DOHH2 (cell line): Measurements from ENCODE around the gene SLC9A1.

Source experiments
- H3F3A ChIP-seq: fragments of 200-600 bp; sonication (generic), shearing (Covaris generic); 2 replicates; pipeline ENCODE4 v1.6.0; 2016; ENCODE audit warnings: antibody characterized with exemption, mild to moderate bottlenecking; ENCODE audit not compliant: control insufficient read depth, insufficient read depth
- H3K27ac ChIP-seq: fragments of 200-600 bp; sonication (generic); 2 replicates; pipeline ENCODE4 v1.5.1; 2014; ENCODE audit warnings: low read depth, mild to moderate bottlenecking, low read length, moderate library complexity
- H3K27me3 ChIP-seq: fragments of 200-600 bp; sonication (generic); 2 replicates; pipeline ENCODE4 v1.6.1; 2014; ENCODE audit warnings: mild to moderate bottlenecking, low read length, mixed read lengths; ENCODE audit not compliant: control insufficient read depth
- H3K36me3 ChIP-seq: fragments of 200-600 bp; sonication (generic); 2 replicates; pipeline ENCODE4 v1.6.1; 2014; ENCODE audit warnings: mild to moderate bottlenecking, low read length, moderate library complexity, mixed read lengths; ENCODE audit not compliant: control insufficient read depth
- H3K4me1 ChIP-seq: fragments of 200-600 bp; sonication (generic); 2 replicates; pipeline ENCODE4 v1.6.1; 2014; ENCODE audit warnings: mild to moderate bottlenecking, low read length, mixed read lengths; ENCODE audit not compliant: control insufficient read depth
- H3K4me2 ChIP-seq: fragments of 200-600 bp; sonication (generic); 2 replicates; pipeline ENCODE4 v1.6.0; 2014; ENCODE audit warnings: mild to moderate bottlenecking, low read length, moderate library complexity
- H3K4me3 ChIP-seq: fragments of 200-600 bp; sonication (generic); 2 replicates; pipeline ENCODE4 v1.5.1; 2014; ENCODE audit warnings: mild to moderate bottlenecking, low read length, mixed read lengths
- H3K79me2 ChIP-seq: fragments of 200-600 bp; sonication (generic); 2 replicates; pipeline ENCODE4 v1.6.1; 2014; ENCODE audit warnings: mild to moderate bottlenecking, low read length, mixed read lengths; ENCODE audit not compliant: control insufficient read depth
- H3K9me2 ChIP-seq: fragments of 200-600 bp; sonication (generic); replicated peaks from 2 replicates; pipeline ENCODE4 v1.6.1; 2014; ENCODE audit warnings: mild to moderate bottlenecking, low read length, mixed read lengths; ENCODE audit not compliant: control insufficient read depth
- H3K9me3 ChIP-seq: fragments of 200-600 bp; sonication (generic); 2 replicates; pipeline ENCODE4 v1.6.1; 2014; ENCODE audit warnings: antibody characterized with exemption, low read length, mixed read lengths; ENCODE audit not compliant: control insufficient read depth, insufficient read depth
- H4K20me1 ChIP-seq: fragments of 200-600 bp; sonication (generic); 2 replicates; pipeline ENCODE4 v1.6.0; 2014; ENCODE audit warnings: low read depth, mild to moderate bottlenecking, antibody characterized with exemption, low read length, moderate library complexity; ENCODE audit not compliant: control insufficient read depth, insufficient read depth
- EZH2phosphoT487 ChIP-seq: fragments of 200-600 bp; sonication (generic); IDR thresholded peaks from 2 replicates; pipeline ENCODE4 v1.6.1; 2017; ENCODE audit warnings: borderline replicate concordance, mild to moderate bottlenecking, antibody characterized with exemption, low read length, moderate library complexity, mixed read lengths
- TF ChIP-seq, protein P1 (sequence below): fragments of 200-600 bp; sonication (generic); IDR thresholded peaks from one replicate; pipeline ENCODE4 v1.5.1; 2014; ENCODE audit warnings: antibody characterized with exemption, mild to moderate bottlenecking, low read depth, low read length; ENCODE audit not compliant: poor library complexity, severe bottlenecking

The SLC9A1 gene

DNA sequence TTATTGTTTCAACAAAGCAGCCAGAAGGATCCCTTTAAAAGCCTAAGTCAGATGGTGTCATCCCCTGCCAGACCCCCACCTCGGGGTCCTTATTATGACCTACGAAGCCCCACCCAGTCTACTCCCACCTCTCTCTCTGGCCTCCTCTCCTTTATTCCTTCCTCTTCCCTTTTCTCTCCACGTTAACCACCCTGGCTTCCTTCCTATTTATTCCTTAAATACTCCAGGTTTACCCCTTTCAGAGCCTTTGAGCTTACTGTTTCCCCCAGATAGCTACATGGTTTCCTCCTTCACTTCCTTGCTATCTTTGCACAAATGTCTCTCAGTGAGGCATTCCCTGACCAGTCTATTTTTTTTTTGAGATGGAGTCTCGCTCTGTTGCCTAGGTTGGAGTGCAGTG lies 12.0 kb upstream of the SLC9A1 start:
- Histone ChIP-seq H3K4me2 (no peak overlapping the region), H3K36me3 (no peaks in the 10 kb centered on the region), H3K4me3 (no peak overlapping the region), H3K9me3 (no peaks in the 10 kb centered on the region), H3K79me2 (no peaks in the 10 kb centered on the region), H3K27me3 (no peaks in the 10 kb centered on the region), H4K20me1 (no peaks in the 10 kb centered on the region), H3K27ac (no peak overlapping the region), H3F3A (no peaks in the 10 kb centered on the region), H3K9me2 (no peaks in the 10 kb centered on the region), H3K4me1 (peaks cover 14% of the 10 kb centered on the region)
- no peak for TF ChIP-seq EZH2phosphoT487
- TF ChIP-seq, protein P1, sequence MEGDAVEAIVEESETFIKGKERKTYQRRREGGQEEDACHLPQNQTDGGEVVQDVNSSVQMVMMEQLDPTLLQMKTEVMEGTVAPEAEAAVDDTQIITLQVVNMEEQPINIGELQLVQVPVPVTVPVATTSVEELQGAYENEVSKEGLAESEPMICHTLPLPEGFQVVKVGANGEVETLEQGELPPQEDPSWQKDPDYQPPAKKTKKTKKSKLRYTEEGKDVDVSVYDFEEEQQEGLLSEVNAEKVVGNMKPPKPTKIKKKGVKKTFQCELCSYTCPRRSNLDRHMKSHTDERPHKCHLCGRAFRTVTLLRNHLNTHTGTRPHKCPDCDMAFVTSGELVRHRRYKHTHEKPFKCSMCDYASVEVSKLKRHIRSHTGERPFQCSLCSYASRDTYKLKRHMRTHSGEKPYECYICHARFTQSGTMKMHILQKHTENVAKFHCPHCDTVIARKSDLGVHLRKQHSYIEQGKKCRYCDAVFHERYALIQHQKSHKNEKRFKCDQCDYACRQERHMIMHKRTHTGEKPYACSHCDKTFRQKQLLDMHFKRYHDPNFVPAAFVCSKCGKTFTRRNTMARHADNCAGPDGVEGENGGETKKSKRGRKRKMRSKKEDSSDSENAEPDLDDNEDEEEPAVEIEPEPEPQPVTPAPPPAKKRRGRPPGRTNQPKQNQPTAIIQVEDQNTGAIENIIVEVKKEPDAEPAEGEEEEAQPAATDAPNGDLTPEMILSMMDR = no peak

DNA sequence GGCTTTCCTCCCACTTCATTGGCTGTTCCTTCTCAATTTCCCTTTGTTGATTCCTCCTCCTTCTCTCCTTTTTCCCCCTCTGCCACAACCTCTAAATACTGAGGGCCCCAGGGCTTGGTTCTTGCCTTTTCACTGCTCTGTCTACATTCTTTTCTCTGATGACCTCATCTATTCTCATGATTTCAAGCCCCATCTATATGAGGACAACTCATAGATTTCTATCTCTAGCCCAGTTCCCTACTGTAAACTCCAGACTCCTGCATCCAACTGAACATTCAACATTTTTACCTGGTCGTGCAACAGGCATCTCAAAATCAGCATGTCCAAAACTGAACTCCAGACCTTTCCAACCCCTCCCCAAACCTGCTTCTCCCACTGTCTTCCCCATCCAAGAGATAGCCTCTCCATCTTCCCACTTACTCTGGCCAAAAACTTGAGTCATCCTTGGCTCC lies 11.5 kb upstream of the SLC9A1 start:
- no peak overlapping the region for H3K27ac ChIP-seq
- TF ChIP-seq, protein P1 = no peak
- no peak for TF ChIP-seq EZH2phosphoT487
- no peaks in the 10 kb centered on the region for H3K27me3 ChIP-seq
- H4K20me1 ChIP-seq = no peaks in the 10 kb centered on the region
- no peaks in the 10 kb centered on the region for H3K79me2 ChIP-seq
- H3K4me2 ChIP-seq = no peak overlapping the region
- no peaks in the 10 kb centered on the region for H3K36me3 ChIP-seq
- H3K9me3 ChIP-seq = no peaks in the 10 kb centered on the region
- peaks cover 20% of the 10 kb centered on the region for H3K4me1 ChIP-seq
- H3F3A ChIP-seq = no peaks in the 10 kb centered on the region
- no peaks in the 10 kb centered on the region for H3K9me2 ChIP-seq
- no peak overlapping the region for H3K4me3 ChIP-seq

DNA sequence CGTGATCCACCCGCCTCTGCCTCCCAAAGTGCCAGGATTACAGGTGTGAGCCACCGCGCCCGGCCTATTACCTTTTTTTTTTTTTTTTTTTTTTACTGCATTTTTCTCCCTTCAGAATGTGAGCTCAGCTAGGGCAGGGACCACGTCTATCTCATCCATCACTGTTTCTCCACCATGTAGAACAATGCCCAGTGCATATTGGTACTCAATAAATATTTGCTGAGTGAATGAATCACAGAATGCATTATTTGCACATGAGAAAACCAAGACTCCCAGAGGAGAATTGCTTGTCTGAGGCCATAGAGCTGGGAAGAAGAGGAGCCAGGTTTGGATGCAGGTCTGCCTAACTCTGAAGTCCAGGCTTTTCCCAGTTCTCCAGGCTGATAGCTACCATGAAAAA lies 8.2 kb upstream of the SLC9A1 start:
- Histone ChIP-seq H3K27ac (no peak overlapping the region), H3F3A (0 out of 2 replicates have a peak, but pooled peaks cover 3% of the 10 kb centered on the region), H4K20me1 (no peaks in the 10 kb centered on the region), H3K4me3 (no peak overlapping the region), H3K9me3 (no peaks in the 10 kb centered on the region), H3K4me1 (peaks cover 29% of the 10 kb centered on the region), H3K9me2 (no peaks in the 10 kb centered on the region), H3K36me3 (no peaks in the 10 kb centered on the region), H3K27me3 (no peaks in the 10 kb centered on the region), H3K4me2 (no peak overlapping the region), H3K79me2 (no peaks in the 10 kb centered on the region)
- TF ChIP-seq, protein P1 = no peak
- no peak for TF ChIP-seq EZH2phosphoT487

DNA sequence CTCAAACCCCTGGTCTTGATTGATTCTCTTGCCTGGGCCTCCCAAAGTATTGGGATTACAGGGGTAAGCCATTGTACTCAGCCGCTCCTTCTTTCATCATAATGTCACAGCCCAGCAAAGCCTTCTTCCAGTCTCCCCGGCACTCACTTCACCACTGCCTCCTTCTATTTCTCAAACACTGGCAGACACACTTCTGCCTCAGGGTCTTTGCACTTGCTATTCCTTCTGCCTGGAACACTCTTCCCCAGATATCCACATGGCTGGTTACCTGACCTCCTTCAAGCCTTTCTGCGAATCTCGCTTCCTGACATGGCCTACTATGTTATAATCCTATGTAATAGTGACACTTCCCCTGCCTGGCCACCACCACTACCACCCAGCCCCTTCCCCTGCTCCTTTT lies 7.2 kb upstream of the SLC9A1 start:
- no peaks in the 10 kb centered on the region for H3K27me3 ChIP-seq
- H3K4me1 ChIP-seq = peaks cover 29% of the 10 kb centered on the region
- no peaks in the 10 kb centered on the region for H4K20me1 ChIP-seq
- H3K4me2 ChIP-seq = peak overlapping the region; percentile 54
- no peak for TF ChIP-seq EZH2phosphoT487
- TF ChIP-seq, protein P1 = no peak
- peaks cover 6% of the 10 kb centered on the region; the same call in 1 of the 2 replicates for H3F3A ChIP-seq
- H3K79me2 ChIP-seq = no peaks in the 10 kb centered on the region
- no peak overlapping the region; the same call in 1 of the 2 replicates for H3K4me3 ChIP-seq
- no peaks in the 10 kb centered on the region for H3K36me3 ChIP-seq
- H3K9me2 ChIP-seq = no peaks in the 10 kb centered on the region
- H3K9me3 ChIP-seq = no peaks in the 10 kb centered on the region
- peak overlapping the region; percentile 45 for H3K27ac ChIP-seq
